Astrocyte (in vitro differentiated cells and primary cell): ENCODE results near the gene CD226. TPM values are rescaled to one million over a fixed set of nuclear protein-coding genes. Genes with fewer than 3 reads are reported as not detected.

Experiments
- DNase-seq: peaks from one replicate; pipeline ENCODE4 v3.0.0-alpha.2; 2010; ENCODE audit warnings: low read depth
- FAIRE-seq: peaks from 2 replicates; lab custom pipeline; 2011; peaks lifted over from hg19 to GRCh38; lab: Jason Lieb, UNC
- H2AFZ ChIP-seq: 2 replicates; pipeline ENCODE4 v1.6.0; 2012; ENCODE audit warnings: low read depth, low read length, inconsistent platforms
- H3K27ac ChIP-seq: 2 replicates; pipeline ENCODE4 v1.5.1; 2011; ENCODE audit warnings: low read depth, low read length, inconsistent platforms
- H3K27me3 ChIP-seq: 2 replicates; pipeline ENCODE4 v1.6.0; 2011; ENCODE audit warnings: low read length, inconsistent platforms; ENCODE audit not compliant: insufficient read depth
- H3K36me3 ChIP-seq: 2 replicates; pipeline ENCODE4 v1.5.1; 2011; ENCODE audit warnings: low read length, inconsistent platforms; ENCODE audit not compliant: insufficient read depth
- H3K4me1 ChIP-seq: 2 replicates; pipeline ENCODE4 v1.5.1; 2011; ENCODE audit warnings: low read length, inconsistent platforms; ENCODE audit not compliant: insufficient read depth
- H3K4me2 ChIP-seq: 2 replicates; pipeline ENCODE4 v1.6.0; 2012; ENCODE audit warnings: low read length, inconsistent platforms
- H3K4me3 ChIP-seq: 2 replicates; pipeline ENCODE4 v1.5.1; 2011; ENCODE audit warnings: low read depth, mild to moderate bottlenecking, low read length, inconsistent platforms; ENCODE audit not compliant: insufficient read depth
- H3K79me2 ChIP-seq: 2 replicates; pipeline ENCODE4 v1.6.0; 2012; ENCODE audit warnings: mild to moderate bottlenecking, low read length, inconsistent platforms; ENCODE audit not compliant: insufficient read depth
- H3K9ac ChIP-seq: 2 replicates; pipeline ENCODE4 v1.6.0; 2012; ENCODE audit warnings: mild to moderate bottlenecking, low read length, inconsistent platforms
- H3K9me3 ChIP-seq: 2 replicates; pipeline ENCODE4 v1.5.1; 2012; ENCODE audit warnings: low read depth, mild to moderate bottlenecking, low read length, inconsistent platforms; ENCODE audit not compliant: insufficient read depth
- H4K20me1 ChIP-seq: 2 replicates; pipeline ENCODE4 v1.6.0; 2012; ENCODE audit warnings: low read length, inconsistent platforms; ENCODE audit not compliant: insufficient read depth
- H3K27ac Mint-ChIP-seq: one replicate; pipeline ENCODE4 v1.8.0; 2021; ENCODE audit warnings: mild to moderate bottlenecking, mixed read lengths; ENCODE audit not compliant: unreplicated experiment
- H3K27me3 Mint-ChIP-seq: one replicate; pipeline ENCODE4 v1.8.0; 2021; ENCODE audit warnings: low read depth, mixed read lengths; ENCODE audit not compliant: unreplicated experiment
- H3K36me3 Mint-ChIP-seq: one replicate; pipeline ENCODE4 v1.8.0; 2021; ENCODE audit warnings: low read depth, mixed read lengths; ENCODE audit not compliant: unreplicated experiment
- H3K4me1 Mint-ChIP-seq: one replicate; pipeline ENCODE4 v1.8.0; 2021; ENCODE audit warnings: low read depth, mixed read lengths; ENCODE audit not compliant: unreplicated experiment
- H3K4me3 Mint-ChIP-seq: one replicate; pipeline ENCODE4 v1.8.0; 2021; ENCODE audit warnings: mild to moderate bottlenecking, moderate library complexity, mixed read lengths; ENCODE audit not compliant: unreplicated experiment
- H3K9me3 Mint-ChIP-seq: one replicate; pipeline ENCODE4 v1.8.0; 2021; ENCODE audit warnings: mild to moderate bottlenecking, mixed read lengths; ENCODE audit not compliant: unreplicated experiment
- CTCF ChIP-seq: IDR thresholded peaks from 2 replicates; pipeline ENCODE4 v1.5.1; 2011; ENCODE audit warnings: low read depth, mild to moderate bottlenecking, inconsistent platforms, low read length, moderate library complexity; ENCODE audit not compliant: insufficient read depth
- EZH2 ChIP-seq: IDR thresholded peaks from 2 replicates; pipeline ENCODE4 v1.6.1; 2012; ENCODE audit warnings: mild to moderate bottlenecking, low read length, inconsistent platforms; ENCODE audit not compliant: insufficient read depth
- total RNA-seq: library from RNA; stranded (reverse); gene quantifications from 2 replicates; pipeline ENCODE4 v1.2.1, GENCODE V29; 2021

The CD226 gene
- total RNA-seq, 1 donor from 2014 or later = 0.07 TPM

GRCh38 chr18:69963196-69963595 lies 15.5 kb upstream of the CD226 start:
- Histone ChIP-seq H3K27me3 (no peaks in the 10 kb centered on the region), H3K4me1 (no peaks in the 10 kb centered on the region), H3K79me2 (no peaks in the 10 kb centered on the region), H3K4me2 (no peak overlapping the region), H3K4me3 (no peak overlapping the region), H3K27ac (no peak overlapping the region), H3K9me3 (no peaks in the 10 kb centered on the region), H4K20me1 (no peaks in the 10 kb centered on the region), H3K36me3 (no peaks in the 10 kb centered on the region), H3K9ac (no peak overlapping the region), H2AFZ (no peak overlapping the region)
- Mint-ChIP-seq H3K4me3 (no peak overlapping the region), H3K4me1 (no peaks in the 10 kb centered on the region), H3K9me3 (peaks cover 9% of the 10 kb centered on the region), H3K27ac (no peak overlapping the region), H3K36me3 (no peaks in the 10 kb centered on the region), H3K27me3 (peaks cover 3% of the 10 kb centered on the region)
- DNase-seq = no peak
- FAIRE-seq = no peak
- TF ChIP-seq CTCF = no peak
- no peak for TF ChIP-seq EZH2

GRCh38 chr18:69961718-69962117 lies 14.0 kb upstream of the CD226 start:
- H3K4me1 Mint-ChIP-seq = no peaks in the 10 kb centered on the region
- TF ChIP-seq CTCF = no peak
- no peak for TF ChIP-seq EZH2
- H3K9me3 ChIP-seq = no peaks in the 10 kb centered on the region
- no peak for DNase-seq
- H3K79me2 ChIP-seq = no peaks in the 10 kb centered on the region
- peaks cover 9% of the 10 kb centered on the region for H3K9me3 Mint-ChIP-seq
- H3K27me3 Mint-ChIP-seq = peaks cover 3% of the 10 kb centered on the region
- no peaks in the 10 kb centered on the region for H3K36me3 ChIP-seq
- no peak overlapping the region for H3K4me3 ChIP-seq
- H3K27ac ChIP-seq = no peak overlapping the region
- no peak overlapping the region for H2AFZ ChIP-seq
- no peaks in the 10 kb centered on the region for H3K36me3 Mint-ChIP-seq
- no peaks in the 10 kb centered on the region for H4K20me1 ChIP-seq
- no peak overlapping the region for H3K4me3 Mint-ChIP-seq
- no peak for FAIRE-seq
- H3K4me2 ChIP-seq = no peak overlapping the region
- H3K27ac Mint-ChIP-seq = no peak overlapping the region
- H3K27me3 ChIP-seq = no peaks in the 10 kb centered on the region
- no peak overlapping the region for H3K9ac ChIP-seq
- H3K4me1 ChIP-seq = no peaks in the 10 kb centered on the region

GRCh38 chr18:69958422-69958821 lies 10.7 kb upstream of the CD226 start:
- FAIRE-seq = no peak
- H3K4me2 ChIP-seq = no peak overlapping the region
- H3K36me3 Mint-ChIP-seq = no peaks in the 10 kb centered on the region
- no peaks in the 10 kb centered on the region for H3K9me3 ChIP-seq
- no peak overlapping the region for H3K27ac Mint-ChIP-seq
- no peaks in the 10 kb centered on the region for H3K27me3 ChIP-seq
- H3K9ac ChIP-seq = no peak overlapping the region
- H3K4me3 ChIP-seq = no peak overlapping the region
- H3K36me3 ChIP-seq = no peaks in the 10 kb centered on the region
- TF ChIP-seq CTCF = no peak
- no peak for TF ChIP-seq EZH2
- DNase-seq = no peak
- H3K4me1 ChIP-seq = no peaks in the 10 kb centered on the region
- H2AFZ ChIP-seq = no peak overlapping the region
- H3K4me3 Mint-ChIP-seq = no peak overlapping the region
- H4K20me1 ChIP-seq = no peaks in the 10 kb centered on the region
- no peak overlapping the region for H3K27ac ChIP-seq
- no peaks in the 10 kb centered on the region for H3K79me2 ChIP-seq
- peaks cover 4% of the 10 kb centered on the region for H3K9me3 Mint-ChIP-seq
- H3K4me1 Mint-ChIP-seq = no peaks in the 10 kb centered on the region
- no peaks in the 10 kb centered on the region for H3K27me3 Mint-ChIP-seq
